ENCODE data around the gene COPRS.
"Not testable (repeated sequence)": the region's sequence is repeated elsewhere in the genome, so short reads cannot be mapped to it uniquely, and the experiment has no call there.

The COPRS gene

GRCh38 chr17:31811101-31811500 is 47.9 kb downstream of the COPRS start:
- Mint-ChIP-seq H3K4me1 (ENCODE audit: low read depth in 2 of 2) (no peaks in the 10 kb centered on the region), H3K27ac (no peak overlapping the region), H3K9me3 (no peaks in the 10 kb centered on the region), H3K4me3 (no peak overlapping the region), H3K36me3 (ENCODE audit: insufficient read depth) (peaks cover 6% of the 10 kb centered on the region), H3K27me3 (peaks cover 32 to 45% of the 10 kb centered on the region in 2 donors)
- DNase-seq, result no peak
- ATAC-seq (replicated peaks), result no peak

DNA sequence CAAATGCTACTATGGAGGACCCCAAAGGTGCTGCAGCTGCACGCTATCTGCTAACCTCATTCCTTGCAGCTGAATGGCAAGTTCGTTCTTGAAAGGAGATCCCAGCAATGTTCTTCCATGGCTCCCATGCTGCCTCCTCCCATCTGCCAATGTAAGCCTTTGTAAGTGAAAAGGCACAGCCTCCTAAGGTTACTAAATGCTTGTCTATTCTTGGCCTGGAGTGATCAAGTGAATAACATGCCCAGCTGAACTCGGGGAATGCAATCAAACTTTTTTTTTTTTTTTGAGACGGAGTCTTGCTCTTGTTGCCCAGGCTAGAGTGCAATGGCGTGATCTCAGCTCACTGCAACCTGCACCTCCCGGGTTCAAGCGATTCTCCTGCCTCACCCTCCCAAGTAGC is 49.2 kb downstream of the COPRS start:
- H3K27me3 Mint-ChIP-seq, result peaks cover 30 to 44% of the 10 kb centered on the region in 2 donors
- H3K4me1 Mint-ChIP-seq (ENCODE audit: low read depth in 2 of 2), result not testable (repeated sequence)

GRCh38 chr17:31808521-31809050 is 50.5 kb downstream of the COPRS start:
- H3K4me3 Mint-ChIP-seq, result no peak overlapping the region
- no peak for DNase-seq
- no peak overlapping the region for H3K27ac Mint-ChIP-seq
- peaks cover 2% of the 10 kb centered on the region for H3K36me3 Mint-ChIP-seq (ENCODE audit: insufficient read depth)
- H3K4me1 Mint-ChIP-seq (ENCODE audit: low read depth in 2 of 2), result no peaks in the 10 kb centered on the region
- H3K9me3 Mint-ChIP-seq, result no peaks in the 10 kb centered on the region
- ATAC-seq (replicated peaks), result no peak
- H3K27me3 Mint-ChIP-seq, result peaks cover 30 to 39% of the 10 kb centered on the region in 2 donors

More for the DNA sequence above, 49.2 kb downstream of the COPRS start:
- not testable (repeated sequence) for H3K36me3 Mint-ChIP-seq (ENCODE audit: insufficient read depth); H3K27ac Mint-ChIP-seq; H3K4me3 Mint-ChIP-seq; DNase-seq; H3K9me3 Mint-ChIP-seq; ATAC-seq (replicated peaks)

GRCh38 chr17:31807846-31808245 is 51.2 kb downstream of the COPRS start:
- Mint-ChIP-seq H3K4me3 (no peak overlapping the region), H3K9me3 (no peaks in the 10 kb centered on the region), H3K27me3 (peaks cover 30 to 31% of the 10 kb centered on the region in 2 donors), H3K4me1 (ENCODE audit: low read depth in 2 of 2) (no peaks in the 10 kb centered on the region), H3K27ac (no peak overlapping the region), H3K36me3 (ENCODE audit: insufficient read depth) (peaks cover 2% of the 10 kb centered on the region)
- ATAC-seq (replicated peaks) (no peak), DNase-seq (no peak)

DNA sequence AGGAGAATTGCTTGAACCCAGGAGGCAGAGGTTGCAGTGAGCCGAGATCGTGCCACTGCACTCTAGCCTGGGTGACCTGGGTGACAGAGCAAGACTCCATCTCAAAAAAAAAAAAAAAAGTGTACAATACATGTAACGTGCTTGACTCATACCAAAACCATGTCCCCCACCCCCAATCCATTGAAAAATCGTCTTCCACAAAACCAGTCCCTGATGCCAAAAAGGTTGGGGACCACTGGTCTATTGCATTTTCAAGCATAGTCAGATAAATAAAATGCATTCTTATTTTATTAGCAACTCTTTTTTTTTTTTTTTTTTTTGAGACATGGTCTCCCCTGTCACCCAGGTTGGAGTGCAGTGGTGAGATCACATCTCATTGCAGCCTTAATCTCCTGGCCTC is 52.1 kb downstream of the COPRS start:
- H3K9me3 Mint-ChIP-seq, result no peaks in the 10 kb centered on the region
- no peaks in the 10 kb centered on the region for H3K4me1 Mint-ChIP-seq (ENCODE audit: low read depth in 2 of 2)
- ATAC-seq (replicated peaks) (no peak), DNase-seq (no peak)
- H3K27me3 Mint-ChIP-seq, result peaks cover 30 to 40% of the 10 kb centered on the region in 2 donors
- no peak overlapping the region for H3K4me3 Mint-ChIP-seq
- H3K27ac Mint-ChIP-seq, result no peak overlapping the region
- peaks cover 2% of the 10 kb centered on the region for H3K36me3 Mint-ChIP-seq (ENCODE audit: insufficient read depth)

GRCh38 chr17:31803494-31804213 is 55.4 kb downstream of the COPRS start:
- DNase-seq, result no peak
- Mint-ChIP-seq H3K27me3 (peaks cover 11 to 34% of the 10 kb centered on the region in 2 donors), H3K27ac (no peak overlapping the region), H3K4me3 (no peak overlapping the region), H3K4me1 (ENCODE audit: low read depth in 2 of 2) (no peaks in the 10 kb centered on the region), H3K36me3 (ENCODE audit: insufficient read depth) (peaks cover 2% of the 10 kb centered on the region), H3K9me3 (no peaks in the 10 kb centered on the region)
- no peak for ATAC-seq (replicated peaks)

DNA sequence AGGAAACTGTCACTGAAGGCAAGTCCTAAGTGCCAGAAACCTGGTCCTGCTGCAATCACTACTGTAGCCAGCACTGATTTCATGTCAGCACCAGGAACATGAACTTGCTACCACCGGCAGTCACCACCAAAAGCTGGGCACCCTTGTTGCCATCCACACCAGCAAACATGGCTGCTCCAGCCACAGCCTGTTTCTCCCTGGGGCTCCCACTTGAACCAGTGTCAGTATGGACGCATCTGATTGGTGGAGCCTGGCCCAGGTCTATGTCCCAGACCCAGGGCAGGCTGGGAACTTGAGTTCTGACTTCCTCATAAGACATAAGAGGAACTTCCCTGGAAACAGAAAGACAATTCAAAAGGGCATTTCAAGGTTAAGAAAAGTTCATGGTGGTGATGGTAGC is 56.5 kb downstream of the COPRS start:
- Mint-ChIP-seq H3K36me3 (ENCODE audit: insufficient read depth) (peaks cover under 1% of the 10 kb centered on the region), H3K4me1 (ENCODE audit: low read depth in 2 of 2) (no peaks in the 10 kb centered on the region), H3K4me3 (no peak overlapping the region), H3K27me3 (peaks cover 14 to 45% of the 10 kb centered on the region in 2 donors), H3K27ac (no peak overlapping the region), H3K9me3 (no peaks in the 10 kb centered on the region)
- ATAC-seq (replicated peaks), result no peak
- DNase-seq, result no peak

All from effector memory CD8-positive, alpha-beta T cell (primary cell).